Transverse colon (tissue), 3 donors: ENCODE results near the gene SEC31B.

Experiments
- EP300 ChIP-seq: sonication (generic); formaldehyde crosslinking; IDR thresholded peaks from one replicate; pipeline ENCODE4 v1.6.1; 2017; ENCODE audit warnings: antibody characterized with exemption, low read depth
- TF ChIP-seq, protein P1 (sequence below), 5 experiments: fragments of 200-600 bp in 3 of 5; fragments of 450-650 bp in 2 of 5; sonication (generic) in 3 of 5; IDR thresholded peaks; 1 replicate in 2 of 5; 2 replicates in 3 of 5; pipeline ENCODE4 v1.5.1; 2016 to 2017; ENCODE audit warnings: antibody characterized with exemption in 5 of 5, inconsistent platforms in 3 of 5, mild to moderate bottlenecking in 2 of 5, moderate library complexity in 1 of 5

DNA sequence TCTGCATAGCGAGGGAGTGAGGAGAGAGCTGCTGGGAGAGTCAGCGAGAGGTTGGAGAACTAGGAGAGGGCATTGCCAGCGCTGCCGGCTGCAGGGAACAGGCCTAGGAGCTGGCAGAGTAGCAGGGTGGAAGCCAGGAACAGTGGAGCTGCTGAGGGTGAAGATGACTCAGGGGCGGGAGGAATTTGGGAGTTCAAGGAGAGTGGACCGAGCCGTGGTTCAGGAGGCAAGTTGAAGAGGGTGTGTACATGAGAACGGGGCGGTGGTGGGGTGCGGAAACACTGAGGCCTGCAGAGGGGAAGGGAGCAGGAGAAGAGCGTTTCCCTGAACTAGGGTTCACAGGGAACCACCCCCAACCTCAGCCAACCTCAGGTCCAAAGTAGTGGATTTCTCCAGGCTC, 47.6 kb upstream of the SEC31B start:
- TF ChIP-seq, protein P1, sequence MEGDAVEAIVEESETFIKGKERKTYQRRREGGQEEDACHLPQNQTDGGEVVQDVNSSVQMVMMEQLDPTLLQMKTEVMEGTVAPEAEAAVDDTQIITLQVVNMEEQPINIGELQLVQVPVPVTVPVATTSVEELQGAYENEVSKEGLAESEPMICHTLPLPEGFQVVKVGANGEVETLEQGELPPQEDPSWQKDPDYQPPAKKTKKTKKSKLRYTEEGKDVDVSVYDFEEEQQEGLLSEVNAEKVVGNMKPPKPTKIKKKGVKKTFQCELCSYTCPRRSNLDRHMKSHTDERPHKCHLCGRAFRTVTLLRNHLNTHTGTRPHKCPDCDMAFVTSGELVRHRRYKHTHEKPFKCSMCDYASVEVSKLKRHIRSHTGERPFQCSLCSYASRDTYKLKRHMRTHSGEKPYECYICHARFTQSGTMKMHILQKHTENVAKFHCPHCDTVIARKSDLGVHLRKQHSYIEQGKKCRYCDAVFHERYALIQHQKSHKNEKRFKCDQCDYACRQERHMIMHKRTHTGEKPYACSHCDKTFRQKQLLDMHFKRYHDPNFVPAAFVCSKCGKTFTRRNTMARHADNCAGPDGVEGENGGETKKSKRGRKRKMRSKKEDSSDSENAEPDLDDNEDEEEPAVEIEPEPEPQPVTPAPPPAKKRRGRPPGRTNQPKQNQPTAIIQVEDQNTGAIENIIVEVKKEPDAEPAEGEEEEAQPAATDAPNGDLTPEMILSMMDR (IDR thresholded peaks at IDR 0.05): no peak
- no peak for TF ChIP-seq EP300
